ENCODE measurements around the gene BCOR.

BCOR gene

DNA sequence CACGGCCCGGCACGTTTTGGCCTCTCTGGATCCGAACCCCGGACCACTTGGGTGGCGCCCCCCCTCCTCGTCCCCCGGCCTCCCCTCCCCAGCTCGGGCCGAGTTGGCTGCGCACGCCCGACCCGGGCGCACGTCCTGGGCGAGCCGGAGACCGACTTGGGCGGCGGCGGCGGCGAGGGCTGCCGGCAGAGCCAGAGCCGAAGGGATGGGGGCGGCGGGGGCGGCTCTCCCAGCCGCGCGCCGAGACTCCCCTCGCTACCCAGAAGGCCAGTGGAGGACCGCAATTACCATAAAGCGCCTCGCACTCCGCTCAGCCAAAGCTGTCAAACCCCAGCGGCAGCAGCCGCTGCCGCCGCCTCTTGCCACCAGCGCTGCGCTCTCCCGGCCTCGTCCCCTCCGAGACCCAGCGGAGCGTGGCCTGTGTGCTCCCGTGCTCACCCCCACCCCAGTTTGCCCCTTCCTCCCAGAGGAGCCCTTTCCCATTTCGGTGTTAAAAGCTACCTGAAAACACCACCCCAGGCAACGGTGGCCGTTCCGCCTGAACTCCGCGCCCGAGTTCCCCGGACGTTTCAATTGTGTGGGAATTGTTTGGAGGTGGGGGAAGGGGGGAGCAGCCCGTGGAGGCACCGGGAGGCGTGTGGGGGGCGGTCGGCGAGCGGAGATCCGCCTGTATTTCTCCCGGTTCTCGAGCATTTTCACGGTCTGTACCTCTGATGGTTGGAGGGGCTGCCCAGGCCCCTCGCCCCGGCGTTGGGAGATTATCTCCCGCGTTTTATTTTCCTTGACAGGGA, 701 bp upstream of the BCOR start:
- DNase-seq (ENCODE audit: low read depth) = no peak

DNA sequence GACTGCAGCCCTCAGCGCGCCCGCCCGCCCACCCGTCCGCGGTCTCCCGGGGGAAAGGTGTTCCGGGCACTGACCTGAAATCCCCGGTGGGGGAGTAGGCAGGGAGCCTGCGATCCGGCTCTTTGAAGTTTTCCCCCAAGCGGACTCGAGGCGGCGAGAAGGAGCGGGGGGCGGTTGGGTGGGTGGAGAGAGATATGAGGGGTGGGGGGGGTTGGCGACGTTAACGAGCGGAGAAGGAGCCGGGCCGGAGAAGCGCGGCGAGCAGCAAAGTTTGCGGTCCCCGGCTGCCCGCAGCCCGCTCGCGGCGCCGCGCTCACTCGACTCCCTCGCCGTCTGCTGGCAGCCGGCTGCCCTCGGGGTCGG, 636 bp downstream of the BCOR start:
- DNase-seq (ENCODE audit: low read depth) = no peak

DNA sequence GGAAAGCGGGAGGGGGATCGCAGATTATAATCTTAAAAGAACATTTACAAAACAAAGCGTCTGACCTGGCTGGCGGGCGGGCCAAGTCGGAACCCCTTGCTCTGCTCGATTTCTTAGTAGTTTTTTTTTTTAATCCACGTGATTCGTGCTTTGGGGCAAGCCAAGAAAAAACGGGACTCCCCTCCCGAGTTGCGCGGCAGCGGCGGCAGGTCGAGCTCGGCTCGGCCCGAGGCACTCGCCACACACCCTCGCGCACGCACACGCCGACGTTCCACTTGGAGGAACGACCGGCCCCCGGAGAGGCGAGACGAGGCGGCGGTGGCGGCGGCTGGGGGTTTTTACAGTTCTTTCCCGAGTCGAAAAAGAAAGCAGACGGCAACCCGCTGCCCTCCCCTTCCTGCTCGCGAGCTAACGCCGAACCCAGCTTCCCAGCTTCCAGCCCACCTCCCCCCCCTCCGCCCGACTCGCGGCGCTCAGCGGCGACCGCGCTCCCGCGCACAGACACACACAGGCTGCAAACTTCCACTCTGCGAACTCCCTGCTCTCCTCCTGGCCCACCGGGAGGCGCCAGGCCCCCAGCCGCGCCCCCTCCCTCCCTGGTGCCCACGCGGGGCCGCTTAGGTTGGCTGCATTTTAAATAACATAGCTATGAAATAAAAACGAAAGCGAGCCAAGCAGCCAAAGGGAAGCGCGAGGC, 1.2 kb downstream of the BCOR start:
- DNase-seq (ENCODE audit: low read depth) = no peak

DNA sequence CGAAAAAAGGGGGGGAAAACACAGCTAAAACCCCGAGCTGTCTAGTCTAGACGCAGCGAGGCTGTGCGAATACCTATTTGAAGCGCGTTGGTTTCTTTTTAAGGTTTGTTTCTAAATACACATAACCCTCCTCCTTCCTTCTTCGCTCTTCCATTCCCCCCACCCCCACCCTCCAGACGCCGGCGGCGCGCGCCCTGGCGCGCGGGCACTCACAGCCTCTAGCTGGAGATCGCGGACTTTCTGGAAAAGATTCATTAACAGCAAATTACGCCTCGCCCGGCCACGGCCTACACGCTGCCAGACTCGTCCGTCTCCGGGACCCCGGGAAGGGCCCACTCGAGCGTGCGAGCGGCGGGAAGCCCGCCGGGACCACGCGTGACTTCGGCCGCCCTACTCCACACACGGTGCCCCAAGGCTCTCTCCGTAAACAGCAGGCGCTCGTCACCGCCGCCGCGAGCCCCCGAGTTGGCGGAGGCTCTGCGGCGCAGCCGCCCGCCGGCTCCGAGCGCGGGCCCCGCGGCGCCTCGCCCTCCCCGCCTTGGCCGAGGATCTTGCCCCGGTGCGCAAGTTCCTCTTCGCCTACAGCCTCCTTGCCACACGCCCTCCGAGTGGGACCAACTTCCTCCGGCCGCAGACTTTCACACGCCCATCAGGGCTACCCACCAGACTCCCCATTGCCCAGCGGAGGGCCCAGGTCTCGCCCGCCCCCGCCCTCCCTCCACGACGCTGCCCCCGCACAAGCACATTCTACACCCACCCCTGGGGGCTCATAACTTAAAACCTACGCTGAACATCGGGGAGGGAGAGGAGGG, 2.0 kb downstream of the BCOR start:
- DNase-seq (ENCODE audit: low read depth) = no peak

- no peak for DNase-seq (ENCODE audit: low read depth)
These were observed 2.7 kb downstream of the BCOR start for GRCh38 chrX:40094900-40095582.

GRCh38 chrX:40094041-40094899, 3.5 kb downstream of the BCOR start:
- no peak for DNase-seq (ENCODE audit: low read depth)

DNA sequence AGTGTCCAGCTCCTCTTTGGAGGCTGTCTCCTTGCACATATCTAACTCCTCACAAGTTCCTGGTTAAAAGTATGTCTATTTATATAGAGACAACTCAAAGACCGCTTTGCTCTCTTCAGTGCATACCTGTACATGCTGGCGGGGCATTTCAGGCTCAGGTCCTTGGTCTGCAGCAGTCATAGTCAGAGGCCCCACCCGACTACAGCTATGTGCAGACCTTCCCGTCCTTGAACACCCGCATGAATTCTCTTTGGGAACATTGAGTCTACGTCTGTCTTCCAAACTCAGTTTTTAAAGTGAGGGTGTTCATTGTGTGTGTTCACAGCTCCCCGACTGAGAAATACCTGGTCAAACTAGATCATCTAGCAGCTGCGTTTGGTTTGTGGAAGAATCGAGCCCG, 4.2 kb downstream of the BCOR start:
- no peak for DNase-seq (ENCODE audit: low read depth)

- DNase-seq (ENCODE audit: low read depth) = no peak
These were observed 4.8 kb downstream of the BCOR start for GRCh38 chrX:40092808-40093435.

DNA sequence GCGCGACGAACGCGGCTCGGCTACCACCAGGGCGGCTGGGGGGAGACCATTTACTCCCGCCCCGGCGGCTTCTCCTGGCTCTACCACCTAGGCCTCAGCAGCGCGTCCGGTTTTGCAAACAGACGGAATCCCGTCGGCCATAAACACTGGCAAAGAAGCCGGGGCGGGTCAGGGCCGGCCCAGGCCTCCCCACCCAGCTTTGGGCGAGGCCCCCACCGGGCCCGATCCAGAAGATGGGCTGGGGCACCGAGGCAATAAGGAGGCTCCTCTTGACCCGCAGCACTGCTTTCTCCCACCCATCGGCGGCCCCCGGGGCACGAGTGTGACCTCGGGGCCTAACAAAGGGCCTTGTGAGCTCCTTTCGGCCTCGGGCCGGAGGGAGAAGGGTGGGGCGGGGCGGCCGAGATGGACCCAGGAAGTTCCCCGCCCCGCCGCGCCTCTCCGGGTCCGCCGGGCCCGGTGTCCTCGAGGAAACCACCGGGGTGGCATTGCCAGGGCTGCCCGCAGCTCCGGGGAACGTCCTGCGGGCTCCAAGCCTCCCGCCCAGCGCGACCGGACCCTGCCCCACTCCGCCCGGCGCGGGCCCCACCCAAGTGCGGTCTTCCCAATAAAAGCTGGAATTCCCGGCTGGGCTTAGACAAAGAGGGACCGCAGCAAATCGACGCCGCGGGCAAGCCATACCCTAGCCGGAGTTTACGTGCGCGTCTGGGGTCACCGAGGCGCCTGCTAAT, 5.9 kb downstream of the BCOR start:
- no peak for DNase-seq (ENCODE audit: low read depth)

- DNase-seq (ENCODE audit: low read depth) = no peak
These were observed 6.8 kb downstream of the BCOR start for GRCh38 chrX:40090961-40091360.

GRCh38 chrX:40090050-40090804, 7.5 kb downstream of the BCOR start:
- DNase-seq (ENCODE audit: low read depth) = no peak

DNA sequence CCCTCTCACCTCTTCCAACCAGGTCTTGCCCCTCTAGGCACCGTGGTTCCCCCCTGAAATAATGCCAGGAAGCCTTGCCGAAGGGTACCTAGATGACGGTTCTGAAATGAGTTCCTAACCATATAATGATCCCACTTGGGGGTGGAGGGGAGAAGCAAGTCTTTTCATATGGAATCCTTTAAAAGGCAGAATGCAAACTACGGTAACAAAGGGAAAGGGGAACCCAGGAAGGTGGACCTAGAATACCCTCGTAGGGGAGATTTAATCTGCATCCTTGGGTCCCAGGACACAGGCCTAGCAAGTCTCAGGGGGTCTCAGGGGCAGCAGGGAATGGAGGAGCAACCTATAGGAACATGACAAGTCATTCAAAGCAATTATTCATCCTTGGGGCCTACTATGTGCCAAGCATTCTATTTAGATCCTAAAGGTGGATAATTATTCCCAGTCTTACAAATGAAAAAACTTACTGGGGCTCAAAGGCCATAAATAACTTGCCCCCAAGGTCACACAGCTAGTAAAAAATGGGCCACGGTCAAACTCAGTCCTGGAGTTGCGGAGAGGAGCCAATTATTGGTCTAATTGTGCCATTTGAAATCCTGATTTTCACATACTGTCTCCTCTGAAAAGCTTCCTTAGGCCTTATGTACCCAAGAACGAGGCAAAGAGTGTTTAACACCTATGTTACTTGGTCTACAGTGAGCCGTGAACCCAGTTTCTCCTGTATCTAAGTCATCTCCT, 8.8 kb downstream of the BCOR start:
- no peak for DNase-seq (ENCODE audit: low read depth)

DNA sequence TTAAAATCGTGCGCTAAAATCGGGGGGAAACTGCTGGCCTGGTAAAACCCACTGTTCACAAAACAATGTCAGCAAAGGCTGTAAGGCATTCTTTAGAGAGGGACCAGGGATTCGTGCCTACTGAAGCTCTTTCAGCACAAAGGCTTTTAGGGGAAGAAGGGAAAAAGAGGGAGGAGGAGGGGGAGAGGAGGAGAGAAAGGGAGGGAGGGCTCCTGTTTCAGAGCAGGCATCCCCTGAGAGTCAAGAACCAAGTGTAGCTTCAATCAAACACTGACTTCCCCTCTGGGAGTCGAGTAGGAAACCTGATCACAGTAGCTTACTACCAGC, 9.5 kb downstream of the BCOR start:
- no peak for DNase-seq (ENCODE audit: low read depth)

- DNase-seq (ENCODE audit: low read depth) = no peak
These were observed 10.1 kb downstream of the BCOR start for GRCh38 chrX:40087425-40088298.

- no peak for DNase-seq (ENCODE audit: low read depth)
These were observed 11.0 kb downstream of the BCOR start for GRCh38 chrX:40086569-40087335.

DNA sequence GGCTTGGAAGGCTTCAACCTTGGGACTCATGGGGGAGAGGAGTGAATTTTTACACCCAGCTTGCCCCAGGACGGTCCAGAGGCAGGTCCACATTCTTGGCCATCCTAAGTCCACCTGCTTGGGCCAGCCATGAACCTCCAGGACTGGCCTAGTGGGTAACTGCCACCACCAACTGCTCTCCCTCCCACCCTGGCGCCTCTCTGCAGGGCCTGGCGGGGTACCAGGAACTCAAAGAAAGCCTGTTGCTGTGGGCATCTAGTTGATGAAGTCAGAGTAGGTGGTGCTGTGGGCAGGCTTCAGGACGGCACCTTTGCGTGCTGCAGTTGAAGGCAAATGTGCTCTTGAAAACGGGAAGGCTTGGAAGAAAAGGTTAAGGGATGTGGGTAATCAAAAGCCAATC, 12.0 kb downstream of the BCOR start:
- DNase-seq (ENCODE audit: low read depth) = no peak

DNA sequence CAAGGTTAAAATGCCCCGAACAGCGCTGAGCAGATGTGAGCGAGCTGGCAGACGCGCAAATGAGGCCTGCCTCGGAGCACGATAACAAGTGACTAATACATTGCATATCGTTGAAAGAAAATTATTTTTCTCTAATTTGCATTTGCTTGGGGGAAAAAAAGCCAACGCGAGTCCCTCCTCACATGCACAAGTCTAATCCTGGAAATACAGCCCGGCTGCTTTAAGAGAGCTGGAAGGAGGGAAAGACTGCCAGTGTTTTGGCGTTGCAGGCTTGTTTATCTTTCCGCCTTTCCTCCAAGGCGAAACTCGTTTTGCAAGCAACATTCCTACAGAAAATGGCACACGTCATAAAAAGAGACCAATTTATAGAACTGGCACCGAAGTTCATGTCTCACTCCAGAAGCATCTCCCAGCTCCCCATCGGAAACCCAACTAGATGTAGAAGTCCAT, 12.6 kb downstream of the BCOR start:
- DNase-seq (ENCODE audit: low read depth) = no peak
